Body of pancreas (tissue), 4 donors: ENCODE measurements around the gene ADGRA1. TPM values are rescaled to one million over a fixed set of nuclear protein-coding genes. Genes with fewer than 3 reads are reported as not detected.
"Not testable (repeated sequence)": the region's sequence is repeated elsewhere in the genome, so short reads cannot be mapped to it uniquely, and the experiment has no call there.

Source experiments
- ATAC-seq: fragments of 150-250 bp; one replicate; pipeline ENCODE4 v1.9.1; 2016
- DNase-seq, 4 donors: peaks; one replicate each; pipeline ENCODE4 v3.0.0-alpha.2; 2019
- H3K27ac ChIP-seq, 4 donors: fragments of 200-600 bp; sonication (generic); 1 replicate in 3 of 4; 2 replicates in 1 of 4; pipeline versions ENCODE4 v1.5.1 to v1.6.1; 2016 to 2019; ENCODE audit warnings: mild to moderate bottlenecking in 1 of 4, mixed read lengths in 1 of 4, moderate library complexity in 1 of 4
- H3K27me3 ChIP-seq, 2 donors: fragments of 200-600 bp; sonication (generic); one replicate each; pipeline ENCODE4 v1.6.0; 2016; ENCODE audit warnings: mild to moderate bottlenecking in 1 of 2
- H3K36me3 ChIP-seq, 2 donors: fragments of 200-600 bp; sonication (generic); replicated peaks in 1 of 2; 2 replicates each; pipeline ENCODE4 v1.5.1; 2016; ENCODE audit warnings: low read depth in 2 of 2; ENCODE audit not compliant: insufficient read depth in 1 of 2
- H3K4me1 ChIP-seq: fragments of 200-600 bp; sonication (generic); one replicate; pipeline ENCODE4 v1.6.0; 2016
- H3K4me3 ChIP-seq, 2 donors: fragments of 200-600 bp; sonication (generic); 1 replicate in 1 of 2; 2 replicates in 1 of 2; pipeline ENCODE4 v1.5.1; 2016 to 2019
- H3K9me3 ChIP-seq, 3 donors: fragments of 200-600 bp; sonication (generic); 1 replicate in 2 of 3; 2 replicates in 1 of 3; pipeline ENCODE4 v1.5.1; 2016
- CTCF ChIP-seq, 7 experiments: fragments of 450-650 bp in 4 of 7; fragments of 200-600 bp in 3 of 7; sonication (generic) in 3 of 7; IDR thresholded peaks; one replicate each; pipeline ENCODE4 v1.5.1; 2016 to 2019; ENCODE audit warnings: antibody characterized with exemption in 7 of 7
- POLR2A ChIP-seq, 3 donors: fragments of 450-650 bp; IDR thresholded peaks; one replicate each; pipeline ENCODE4 v1.6.1; 2016; ENCODE audit warnings: antibody characterized with exemption in 3 of 3, mild to moderate bottlenecking in 2 of 3
- WGBS, 2 donors: methylation state at CpG; one replicate each; pipeline ENCODE4 v1.1.5; 2017; 5-methylcytosine and 5-hydroxymethylcytosine counted together
- intact Hi-C: fragments of 100-400 bp; cut with DNase I; formaldehyde crosslinking; loops from one replicate; pipeline ENCODE4 v1.15.1; 2023
- total RNA-seq, 2 donors: library from RNA; depleted of rRNA; stranded (reverse); fragments of >200 nt; gene quantifications; one replicate each; pipeline ENCODE4 v1.1.0, GENCODE V29; 2016

Gene ADGRA1
- total RNA-seq, 2 donors from 2014 or later = under 0.01 TPM; not detected in 1

GRCh38 chr10:133048266-133048665 lies 39.5 kb upstream of the ADGRA1 start:
- Histone ChIP-seq H3K4me1 (peaks cover 8% of the 10 kb centered on the region), H3K27me3 (no peaks in the 10 kb centered on the region), H3K27ac (no peak overlapping the region), H3K36me3 (no peaks in the 10 kb centered on the region), H3K4me3 (no peak overlapping the region), H3K9me3 (no peaks in the 10 kb centered on the region)
- ATAC-seq (no peak), DNase-seq (no peak)
- intact Hi-C loops = no loop called here
- 35 to 61% methylated on average over 4 to 13 of the region's 13 CpGs for WGBS, 2 donors
- TF ChIP-seq POLR2A (IDR thresholded peaks at IDR 0.05) (no peak), CTCF (IDR thresholded peaks at IDR 0.05) (no peak)

GRCh38 chr10:133048926-133049325 lies 38.8 kb upstream of the ADGRA1 start:
- no peaks in the 10 kb centered on the region for H3K9me3 ChIP-seq
- no peak overlapping the region for H3K27ac ChIP-seq
- no peaks in the 10 kb centered on the region for H3K27me3 ChIP-seq
- H3K4me3 ChIP-seq = no peak overlapping the region
- no peak for TF ChIP-seq POLR2A (IDR thresholded peaks at IDR 0.05)
- TF ChIP-seq CTCF (IDR thresholded peaks at IDR 0.05) = no peak
- WGBS, 2 donors = 62 to 63% methylated on average over 5 to 13 of the region's 13 CpGs
- H3K4me1 ChIP-seq = peaks cover 8% of the 10 kb centered on the region
- no peaks in the 10 kb centered on the region for H3K36me3 ChIP-seq
- intact Hi-C loops = no loop called here
- DNase-seq (no peak), ATAC-seq (no peak)

- H3K4me1 ChIP-seq = peaks cover 8% of the 10 kb centered on the region
- 84% methylated on average over 11 of the region's 11 CpGs; no CpG with 5 or more reads in 1 of the 2 donors for WGBS, 2 donors
- DNase-seq = no peak
- H3K4me3 ChIP-seq = no peak overlapping the region
- intact Hi-C loops = no loop called here
- ATAC-seq = no peak
- no peaks in the 10 kb centered on the region for H3K36me3 ChIP-seq
- no peak overlapping the region for H3K27ac ChIP-seq
- H3K9me3 ChIP-seq = no peaks in the 10 kb centered on the region
- no peaks in the 10 kb centered on the region for H3K27me3 ChIP-seq
- no peak for TF ChIP-seq POLR2A (IDR thresholded peaks at IDR 0.05)
Measured at GRCh38 chr10:133049639-133050038, 38.1 kb upstream of the ADGRA1 start.

- 72% methylated on average over 10 of the region's 11 CpGs; no CpG with 5 or more reads in 1 of the 2 donors for WGBS, 2 donors
- no peak for TF ChIP-seq CTCF (IDR thresholded peaks at IDR 0.05)
- TF ChIP-seq POLR2A (IDR thresholded peaks at IDR 0.05) = no peak
- no peaks in the 10 kb centered on the region for H3K27me3 ChIP-seq
- H3K4me1 ChIP-seq = peaks cover 8% of the 10 kb centered on the region
- H3K27ac ChIP-seq = no peak overlapping the region
- intact Hi-C loops = no loop called here
- no peaks in the 10 kb centered on the region for H3K9me3 ChIP-seq
- no peaks in the 10 kb centered on the region for H3K36me3 ChIP-seq
- ATAC-seq = no peak
- DNase-seq = no peak
- H3K4me3 ChIP-seq = no peak overlapping the region
Measured at GRCh38 chr10:133050371-133050770, 37.4 kb upstream of the ADGRA1 start.

GRCh38 chr10:133052076-133052475 lies 35.6 kb upstream of the ADGRA1 start:
- Histone ChIP-seq H3K4me3 (no peak overlapping the region), H3K27me3 (no peaks in the 10 kb centered on the region), H3K36me3 (no peaks in the 10 kb centered on the region), H3K9me3 (no peaks in the 10 kb centered on the region), H3K27ac (no peak overlapping the region), H3K4me1 (no peaks in the 10 kb centered on the region)
- no peak for DNase-seq
- intact Hi-C loops = no loop called here
- TF ChIP-seq POLR2A (IDR thresholded peaks at IDR 0.05) = no peak
- no peak for TF ChIP-seq CTCF (IDR thresholded peaks at IDR 0.05)
- ATAC-seq = no peak
- WGBS, 2 donors = 89% methylated on average over 14 of the region's 14 CpGs; no CpG with 5 or more reads in 1 of the 2 donors

GRCh38 chr10:133053527-133054133 lies 34.1 kb upstream of the ADGRA1 start:
- H3K9me3 ChIP-seq, ATAC-seq, H3K4me3 ChIP-seq, intact Hi-C loops, DNase-seq, H3K36me3 ChIP-seq, H3K27ac ChIP-seq, H3K4me1 ChIP-seq, H3K27me3 ChIP-seq: not testable (repeated sequence)
- WGBS, 2 donors = 69 to 73% methylated on average over 10 of the region's 10 CpGs
